Stimulated activated naive CD4-positive, alpha-beta T cell treated with Interleukin-2 at 50 U/mL for 16 hours (primary cell): ENCODE measurements around the gene SKIDA1.
A peak's percentile ranks its signal among the peaks of the same experiment; 100 is the strongest.

ENCODE experiments used
- DNase-seq: peaks from one replicate; lab custom pipeline; 2025; lab: John Stamatoyannopoulos, UW

The SKIDA1 gene

GRCh38 chr10:21529032-21529910, 3.8 kb upstream of the SKIDA1 start:
- DNase-seq, result no peak

- DNase-seq, result no peak
Observed at GRCh38 chr10:21528236-21529031, 3.0 kb upstream of the SKIDA1 start.

GRCh38 chr10:21527598-21528235, 2.2 kb upstream of the SKIDA1 start:
- no peak for DNase-seq

- peak; percentile 46 for DNase-seq
Observed at GRCh38 chr10:21526860-21527597, 1.5 kb upstream of the SKIDA1 start.

GRCh38 chr10:21526188-21526859, 842 bp upstream of the SKIDA1 start:
- peak; percentile 69 for DNase-seq

GRCh38 chr10:21524526-21525366, 736 bp downstream of the SKIDA1 start:
- no peak for DNase-seq

GRCh38 chr10:21524131-21524525, 1.4 kb downstream of the SKIDA1 start:
- no peak for DNase-seq

- no peak for DNase-seq
Observed at GRCh38 chr10:21523557-21524008, 1.9 kb downstream of the SKIDA1 start.

GRCh38 chr10:21522631-21523406, 2.7 kb downstream of the SKIDA1 start:
- DNase-seq, result no peak

- DNase-seq, result no peak
Observed at GRCh38 chr10:21521751-21522533, 3.5 kb downstream of the SKIDA1 start.

GRCh38 chr10:21520949-21521348, 4.5 kb downstream of the SKIDA1 start:
- DNase-seq, result no peak

- DNase-seq, result no peak
Observed at GRCh38 chr10:21520509-21520908, 5.0 kb downstream of the SKIDA1 start.

- no peak for DNase-seq
Observed at GRCh38 chr10:21519941-21520436, 5.5 kb downstream of the SKIDA1 start.

- no peak for DNase-seq
Observed at GRCh38 chr10:21519397-21519933, 6.0 kb downstream of the SKIDA1 start.

- no peak for DNase-seq
Observed at GRCh38 chr10:21518641-21519396, 6.7 kb downstream of the SKIDA1 start.

- DNase-seq, result no peak
Observed at GRCh38 chr10:21518149-21518640, 7.3 kb downstream of the SKIDA1 start.
